Vagina (tissue), 2 donors: ENCODE results near the gene MAGOHB.

Experiments
- CTCF ChIP-seq, 3 experiments: fragments of 450-650 bp in 2 of 3; fragments of 200-600 bp in 1 of 3; sonication (generic) in 1 of 3; IDR thresholded peaks; one replicate each; pipeline ENCODE4 v1.5.1; 2017 to 2019; ENCODE audit warnings: antibody characterized with exemption in 3 of 3, mild to moderate bottlenecking in 2 of 3, moderate library complexity in 2 of 3
- POLR2A ChIP-seq, 2 donors: fragments of 450-650 bp; IDR thresholded peaks; one replicate each; pipeline ENCODE4 v1.6.1; 2017; ENCODE audit warnings: antibody characterized with exemption in 2 of 2, mild to moderate bottlenecking in 2 of 2, moderate library complexity in 2 of 2

- TF ChIP-seq CTCF (IDR thresholded peaks at IDR 0.05) (no peak), POLR2A (IDR thresholded peaks at IDR 0.05) (no peak)
Observed at GRCh38 chr12:10574307-10574706, 39.1 kb downstream of the MAGOHB start.
